ENCODE results near the gene CC2D2A. TPM values are rescaled to one million over a fixed set of nuclear protein-coding genes. Genes with fewer than 3 reads are reported as not detected.

Gene CC2D2A
- total RNA-seq, 1 donor = 34.0 TPM

DNA sequence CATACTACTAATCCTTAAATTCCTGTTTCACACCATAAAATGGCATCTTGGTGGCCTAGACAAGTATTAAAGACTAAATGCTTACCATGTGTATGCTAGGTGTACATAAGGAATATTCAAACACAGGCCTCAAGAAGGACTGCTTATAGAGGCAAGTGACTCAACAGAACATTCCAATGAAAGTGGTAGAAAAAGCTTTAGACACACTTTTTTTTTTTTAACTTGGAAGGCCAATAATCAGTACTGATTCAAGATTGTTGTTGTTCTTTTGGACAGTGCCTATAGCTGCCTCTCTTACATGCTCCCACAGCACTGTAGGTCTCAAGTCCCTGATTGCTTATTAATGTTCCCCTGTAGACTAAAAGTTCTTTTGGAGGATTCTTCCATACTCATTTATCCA, 107.8 kb downstream of the CC2D2A start:
- Histone ChIP-seq H3K4me3 (ENCODE audit: insufficient read depth, low read length) (no peak overlapping the region), H3K79me2 (ENCODE audit: insufficient read depth, low read length) (no peaks in the 10 kb centered on the region)
- DNase-seq (ENCODE audit: insufficient read length, low spot score, missing footprints) = peak; percentile 8

DNA sequence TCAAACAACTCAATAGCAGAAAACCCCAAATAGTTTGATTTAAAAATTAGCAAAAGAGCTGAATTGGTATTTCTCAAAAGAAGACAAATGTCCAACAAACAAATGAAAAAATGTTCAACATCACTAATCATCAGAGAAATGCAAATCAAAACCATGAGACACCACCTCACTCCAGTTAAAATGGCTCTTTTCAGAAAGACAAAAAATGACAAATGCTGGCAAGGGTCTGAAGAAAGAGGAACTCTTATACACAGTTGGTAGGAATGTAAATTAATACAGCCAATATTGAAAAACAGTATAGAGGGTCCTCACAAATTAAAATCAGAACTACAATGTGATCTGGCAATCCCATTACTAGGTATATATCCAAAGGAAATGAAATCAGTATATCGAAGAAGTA, 115.1 kb downstream of the CC2D2A start:
- Histone ChIP-seq H3K4me2 (ENCODE audit: insufficient read depth, low read length) (no peak overlapping the region), H4K20me1 (ENCODE audit: insufficient read depth, low read length) (no peaks in the 10 kb centered on the region), H3K27ac (ENCODE audit: low read depth, low read length) (no peak overlapping the region), H2AFZ (ENCODE audit: low read length) (no peak overlapping the region), H3K4me1 (ENCODE audit: insufficient read depth, low read length) (no peaks in the 10 kb centered on the region), H3K27me3 (ENCODE audit: insufficient read depth, low read length) (no peaks in the 10 kb centered on the region), H3K79me2 (ENCODE audit: insufficient read depth, low read length) (no peaks in the 10 kb centered on the region), H3K4me3 (ENCODE audit: insufficient read depth, low read length) (no peak overlapping the region), H3K9me3 (ENCODE audit: low read depth, low read length) (no peaks in the 10 kb centered on the region), H3K36me3 (ENCODE audit: insufficient read depth, low read length) (no peaks in the 10 kb centered on the region)
- DNase-seq (ENCODE audit: insufficient read length, low spot score, missing footprints) = no peak
- TF ChIP-seq, protein P1, sequence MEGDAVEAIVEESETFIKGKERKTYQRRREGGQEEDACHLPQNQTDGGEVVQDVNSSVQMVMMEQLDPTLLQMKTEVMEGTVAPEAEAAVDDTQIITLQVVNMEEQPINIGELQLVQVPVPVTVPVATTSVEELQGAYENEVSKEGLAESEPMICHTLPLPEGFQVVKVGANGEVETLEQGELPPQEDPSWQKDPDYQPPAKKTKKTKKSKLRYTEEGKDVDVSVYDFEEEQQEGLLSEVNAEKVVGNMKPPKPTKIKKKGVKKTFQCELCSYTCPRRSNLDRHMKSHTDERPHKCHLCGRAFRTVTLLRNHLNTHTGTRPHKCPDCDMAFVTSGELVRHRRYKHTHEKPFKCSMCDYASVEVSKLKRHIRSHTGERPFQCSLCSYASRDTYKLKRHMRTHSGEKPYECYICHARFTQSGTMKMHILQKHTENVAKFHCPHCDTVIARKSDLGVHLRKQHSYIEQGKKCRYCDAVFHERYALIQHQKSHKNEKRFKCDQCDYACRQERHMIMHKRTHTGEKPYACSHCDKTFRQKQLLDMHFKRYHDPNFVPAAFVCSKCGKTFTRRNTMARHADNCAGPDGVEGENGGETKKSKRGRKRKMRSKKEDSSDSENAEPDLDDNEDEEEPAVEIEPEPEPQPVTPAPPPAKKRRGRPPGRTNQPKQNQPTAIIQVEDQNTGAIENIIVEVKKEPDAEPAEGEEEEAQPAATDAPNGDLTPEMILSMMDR (IDR thresholded peaks at IDR 0.05; ENCODE audit: extremely low read depth, low read depth, low read length) = no peak

More for the DNA sequence above, 107.8 kb downstream of the CC2D2A start:
- H3K27ac ChIP-seq (ENCODE audit: low read depth, low read length) = no peak overlapping the region
- no peak overlapping the region for H2AFZ ChIP-seq (ENCODE audit: low read length)
- H3K4me2 ChIP-seq (ENCODE audit: insufficient read depth, low read length) = no peak overlapping the region
- H4K20me1 ChIP-seq (ENCODE audit: insufficient read depth, low read length) = no peaks in the 10 kb centered on the region
- TF ChIP-seq, protein P1 (IDR thresholded peaks at IDR 0.05; ENCODE audit: extremely low read depth, low read depth, low read length) = no peak
- H3K27me3 ChIP-seq (ENCODE audit: insufficient read depth, low read length) = no peaks in the 10 kb centered on the region
- no peaks in the 10 kb centered on the region for H3K9me3 ChIP-seq (ENCODE audit: low read depth, low read length)
- no peaks in the 10 kb centered on the region for H3K36me3 ChIP-seq (ENCODE audit: insufficient read depth, low read length)
- H3K4me1 ChIP-seq (ENCODE audit: insufficient read depth, low read length) = peaks cover 15% of the 10 kb centered on the region

DNA sequence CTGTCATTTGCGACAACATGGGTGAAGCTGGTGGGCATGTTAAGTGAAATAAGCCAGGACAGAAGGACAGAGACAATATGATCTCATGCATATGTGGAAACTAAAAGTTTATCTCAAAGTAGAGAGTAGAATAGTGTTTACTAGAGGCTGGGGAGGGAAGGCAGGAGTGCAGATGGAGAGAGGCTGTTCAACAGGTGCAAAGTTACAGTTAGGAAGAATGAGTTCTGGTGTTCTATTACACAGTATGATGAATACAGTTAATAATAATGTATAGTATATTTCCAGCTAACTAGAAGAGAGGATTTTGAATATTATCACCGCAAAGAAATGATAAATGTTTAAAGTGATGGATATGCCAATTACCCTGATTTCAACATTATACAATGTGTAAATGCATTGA, 115.6 kb downstream of the CC2D2A start:
- H3K4me3 ChIP-seq (ENCODE audit: insufficient read depth, low read length) = no peak overlapping the region
- DNase-seq (ENCODE audit: insufficient read length, low spot score, missing footprints) = no peak
- no peak overlapping the region for H3K27ac ChIP-seq (ENCODE audit: low read depth, low read length)
- no peaks in the 10 kb centered on the region for H3K27me3 ChIP-seq (ENCODE audit: insufficient read depth, low read length)
- H4K20me1 ChIP-seq (ENCODE audit: insufficient read depth, low read length) = no peaks in the 10 kb centered on the region
- H2AFZ ChIP-seq (ENCODE audit: low read length) = no peak overlapping the region
- no peaks in the 10 kb centered on the region for H3K4me1 ChIP-seq (ENCODE audit: insufficient read depth, low read length)
- no peaks in the 10 kb centered on the region for H3K9me3 ChIP-seq (ENCODE audit: low read depth, low read length)
- TF ChIP-seq, protein P1 (IDR thresholded peaks at IDR 0.05; ENCODE audit: extremely low read depth, low read depth, low read length) = no peak
- no peak overlapping the region for H3K4me2 ChIP-seq (ENCODE audit: insufficient read depth, low read length)
- H3K79me2 ChIP-seq (ENCODE audit: insufficient read depth, low read length) = no peaks in the 10 kb centered on the region
- H3K36me3 ChIP-seq (ENCODE audit: insufficient read depth, low read length) = no peaks in the 10 kb centered on the region

DNA sequence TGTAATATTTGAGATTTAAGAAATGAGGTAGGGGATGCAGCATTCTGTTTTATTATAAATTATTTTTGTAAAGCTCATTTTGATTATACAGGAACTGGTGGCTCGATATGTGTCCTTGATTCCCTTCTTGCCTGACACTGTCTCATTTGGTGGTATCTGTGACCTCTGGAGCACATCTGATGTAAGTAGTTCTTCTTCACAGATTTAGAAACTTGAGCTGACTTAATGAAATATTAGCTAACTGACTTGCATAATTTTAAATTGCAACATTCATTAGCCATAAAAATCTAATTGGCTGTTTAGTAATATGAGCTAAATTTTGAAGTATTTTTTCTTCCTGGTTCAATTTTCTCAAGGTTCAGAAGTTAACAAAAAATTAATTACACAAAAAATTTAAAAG, 116.4 kb downstream of the CC2D2A start:
- Histone ChIP-seq H2AFZ (ENCODE audit: low read length) (no peak overlapping the region), H3K4me3 (ENCODE audit: insufficient read depth, low read length) (no peak overlapping the region), H3K4me1 (ENCODE audit: insufficient read depth, low read length) (no peaks in the 10 kb centered on the region), H4K20me1 (ENCODE audit: insufficient read depth, low read length) (no peaks in the 10 kb centered on the region), H3K36me3 (ENCODE audit: insufficient read depth, low read length) (no peaks in the 10 kb centered on the region), H3K4me2 (ENCODE audit: insufficient read depth, low read length) (no peak overlapping the region), H3K27ac (ENCODE audit: low read depth, low read length) (no peak overlapping the region), H3K27me3 (ENCODE audit: insufficient read depth, low read length) (no peaks in the 10 kb centered on the region), H3K79me2 (ENCODE audit: insufficient read depth, low read length) (no peaks in the 10 kb centered on the region), H3K9me3 (ENCODE audit: low read depth, low read length) (no peaks in the 10 kb centered on the region)
- no peak for DNase-seq (ENCODE audit: insufficient read length, low spot score, missing footprints)
- TF ChIP-seq, protein P1 (IDR thresholded peaks at IDR 0.05; ENCODE audit: extremely low read depth, low read depth, low read length) = no peak

All from osteoblast (primary cell).